ENCODE data around the gene CDK16. TPM values are rescaled to one million over a fixed set of nuclear protein-coding genes. Genes with fewer than 3 reads are reported as not detected.

The CDK16 gene
- total RNA-seq (2021) (168 and 181 TPM in 2 replicates), Bru-seq, nascent RNA (percentile 80 among the genes with signal in this experiment), BruChase-seq, experiment 1, labeled RNA remaining after a 2-hour chase (percentile 85 among the genes with signal in this experiment), BruChase-seq, experiment 2, labeled RNA remaining after a 6-hour chase (percentile 93 among the genes with signal in this experiment)
- long read RNA-seq, transcript CDK16-202 (16 exons, 3,144 nt): major isoform, 130 of 227 reads
- long read RNA-seq, transcript CDK16-204 (16 exons, 3,158 nt): minor isoform, 11 of 227 reads
- long read RNA-seq, partial matches to known transcripts: 32 of 227 reads
- long read RNA-seq, other reads (novel, unspliced or antisense): 54 of 227 reads

DNA sequence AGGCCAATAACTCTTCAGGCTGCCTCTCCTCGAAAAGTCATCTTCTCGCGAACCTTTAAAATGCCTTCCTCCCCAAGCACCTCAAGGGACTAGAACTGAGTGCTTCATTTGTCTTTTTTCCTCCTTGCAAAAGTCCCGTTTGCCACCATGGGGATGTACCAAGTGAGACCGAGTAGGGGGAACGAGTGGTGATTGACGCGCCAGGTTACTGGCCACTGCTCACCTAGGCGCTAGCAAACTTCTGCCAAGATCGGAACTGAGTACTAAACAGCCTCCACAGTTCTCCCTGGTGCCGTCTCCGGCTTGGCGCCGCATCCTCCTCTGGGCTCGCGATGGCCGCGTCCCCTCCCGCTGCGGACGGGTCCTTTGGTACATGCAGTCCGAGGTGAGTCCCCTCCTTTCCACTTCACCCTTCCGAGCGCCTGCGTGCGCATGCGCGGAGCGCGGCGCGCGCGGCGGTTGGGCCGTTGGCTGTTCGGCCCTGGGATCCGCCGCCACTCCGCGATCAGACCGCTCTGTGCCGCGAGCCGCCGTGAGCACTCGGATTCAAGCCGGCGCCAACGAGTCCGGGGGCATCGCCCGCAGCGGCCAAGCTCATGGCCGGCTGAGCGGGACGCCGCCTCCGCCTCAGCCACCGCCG lies at the start of gene CDK16:
Gene CDK16, plus strand, starts transcription at position 402 of the 640 bp plus-strand sequence. CDS start 4,877 bp downstream, outside the sequence.
- Histone ChIP-seq H3K4me1 (ENCODE audit: insufficient read depth, low read length, poor library complexity, severe bottlenecking) (peaks cover 14% of the 10 kb centered on the region), H3K9me3 (ENCODE audit: low read depth, low read length, poor library complexity, severe bottlenecking) (no peaks in the 10 kb centered on the region), H3K4me3 (ENCODE audit: low read depth, low read length, poor library complexity, severe bottlenecking) (peak within 1 kb of the TSS; percentile 100), H3K27me3 (replicated peaks; ENCODE audit: insufficient read depth, low read depth, low read length, poor library complexity) (no peaks in the 10 kb centered on the region), H3K27ac (ENCODE audit: low read depth, low read length, poor library complexity, severe bottlenecking) (peak within 1 kb of the TSS; percentile 99), H3K36me3 (ENCODE audit: insufficient read depth, low read length, poor library complexity, severe bottlenecking) (peaks cover 41% of the 10 kb centered on the region)
- CTCF ChIA-PET: interaction anchor here (1.0 to 1.3 kb wide), 2 partner anchors 166 to 305 kb away, joined by 5 read pairs; no protein-coding TSS in a partner anchor
- DNase-seq (ENCODE audit: low spot score): peak; percentile 91
- BruUV-seq (replicated peaks): no TSS peak
- no peak for TF ChIP-seq EZH2 (IDR thresholded peaks at IDR 0.05; ENCODE audit: borderline replicate concordance, low read depth, low read length, poor library complexity, severe bottlenecking)
- TF ChIP-seq CTCF (conservative IDR thresholded peaks at IDR 0.05; ENCODE audit: low read depth, low read length): no peak
- POLR2A ChIA-PET (ENCODE audit: low non-redundant PET): interaction anchor here (1.0 kb wide), 2 partner anchors 14 to 27 kb away, joined by 3 to 4 read pairs; partner anchors contain the start of gene USP11
- intact Hi-C loops (cut with micrococcal nuclease; ENCODE audit: unreplicated experiment): loop anchor here (1.0 kb wide), 2 partner anchors 15 to 25 kb away; partner anchors contain the start of genes UBA1 and USP11

GRCh38 chrX:47169273-47169672 lies 49.2 kb upstream of the CDK16 start:
- ChIA-PET POLR2A (ENCODE audit: low non-redundant PET) (no interaction called here), CTCF (no interaction called here)
- no peak overlapping the region for H3K4me3 ChIP-seq (ENCODE audit: low read depth, low read length, poor library complexity, severe bottlenecking)
- TF ChIP-seq CTCF (conservative IDR thresholded peaks at IDR 0.05; ENCODE audit: low read depth, low read length): no peak
- no peak for TF ChIP-seq EZH2 (IDR thresholded peaks at IDR 0.05; ENCODE audit: borderline replicate concordance, low read depth, low read length, poor library complexity, severe bottlenecking)
- no peak for DNase-seq (ENCODE audit: low spot score)
- peaks cover 10% of the 10 kb centered on the region for H3K36me3 ChIP-seq (ENCODE audit: insufficient read depth, low read length, poor library complexity, severe bottlenecking)
- intact Hi-C loops (cut with micrococcal nuclease; ENCODE audit: unreplicated experiment): no loop called here
- no peak overlapping the region for H3K27ac ChIP-seq (ENCODE audit: low read depth, low read length, poor library complexity, severe bottlenecking)
- H3K9me3 ChIP-seq (ENCODE audit: low read depth, low read length, poor library complexity, severe bottlenecking): no peaks in the 10 kb centered on the region
- no peaks in the 10 kb centered on the region for H3K4me1 ChIP-seq (ENCODE audit: insufficient read depth, low read length, poor library complexity, severe bottlenecking)
- H3K27me3 ChIP-seq (replicated peaks; ENCODE audit: insufficient read depth, low read depth, low read length, poor library complexity): no peaks in the 10 kb centered on the region
- BruUV-seq (replicated peaks): no TSS peak

GRCh38 chrX:47169726-47170515 lies 48.6 kb upstream of the CDK16 start:
- TF ChIP-seq CTCF (conservative IDR thresholded peaks at IDR 0.05; ENCODE audit: low read depth, low read length): no peak
- TF ChIP-seq EZH2 (IDR thresholded peaks at IDR 0.05; ENCODE audit: borderline replicate concordance, low read depth, low read length, poor library complexity, severe bottlenecking): no peak
- Histone ChIP-seq H3K4me1 (ENCODE audit: insufficient read depth, low read length, poor library complexity, severe bottlenecking) (no peaks in the 10 kb centered on the region), H3K27me3 (replicated peaks; ENCODE audit: insufficient read depth, low read depth, low read length, poor library complexity) (no peaks in the 10 kb centered on the region), H3K4me3 (ENCODE audit: low read depth, low read length, poor library complexity, severe bottlenecking) (no peak overlapping the region), H3K27ac (ENCODE audit: low read depth, low read length, poor library complexity, severe bottlenecking) (no peak overlapping the region), H3K9me3 (ENCODE audit: low read depth, low read length, poor library complexity, severe bottlenecking) (no peaks in the 10 kb centered on the region), H3K36me3 (ENCODE audit: insufficient read depth, low read length, poor library complexity, severe bottlenecking) (peaks cover 17% of the 10 kb centered on the region)
- intact Hi-C loops (cut with micrococcal nuclease; ENCODE audit: unreplicated experiment): no loop called here
- ChIA-PET POLR2A (ENCODE audit: low non-redundant PET) (no interaction called here), CTCF (no interaction called here)
- no peak for DNase-seq (ENCODE audit: low spot score)
- no TSS peak for BruUV-seq (replicated peaks)
